Sigmoid colon (tissue), 4 donors: ENCODE measurements around the gene TNK2.

Experiments used
- EP300 ChIP-seq, 4 donors: sonication (generic); formaldehyde crosslinking; IDR thresholded peaks; one replicate each; pipeline ENCODE4 v1.6.1; 2017; ENCODE audit warnings: antibody characterized with exemption in 4 of 4
- POLR2AphosphoS5 ChIP-seq, 4 donors: sonication (generic); formaldehyde crosslinking; IDR thresholded peaks; one replicate each; pipeline ENCODE4 v1.6.1; 2017; ENCODE audit warnings: antibody characterized with exemption in 4 of 4

DNA sequence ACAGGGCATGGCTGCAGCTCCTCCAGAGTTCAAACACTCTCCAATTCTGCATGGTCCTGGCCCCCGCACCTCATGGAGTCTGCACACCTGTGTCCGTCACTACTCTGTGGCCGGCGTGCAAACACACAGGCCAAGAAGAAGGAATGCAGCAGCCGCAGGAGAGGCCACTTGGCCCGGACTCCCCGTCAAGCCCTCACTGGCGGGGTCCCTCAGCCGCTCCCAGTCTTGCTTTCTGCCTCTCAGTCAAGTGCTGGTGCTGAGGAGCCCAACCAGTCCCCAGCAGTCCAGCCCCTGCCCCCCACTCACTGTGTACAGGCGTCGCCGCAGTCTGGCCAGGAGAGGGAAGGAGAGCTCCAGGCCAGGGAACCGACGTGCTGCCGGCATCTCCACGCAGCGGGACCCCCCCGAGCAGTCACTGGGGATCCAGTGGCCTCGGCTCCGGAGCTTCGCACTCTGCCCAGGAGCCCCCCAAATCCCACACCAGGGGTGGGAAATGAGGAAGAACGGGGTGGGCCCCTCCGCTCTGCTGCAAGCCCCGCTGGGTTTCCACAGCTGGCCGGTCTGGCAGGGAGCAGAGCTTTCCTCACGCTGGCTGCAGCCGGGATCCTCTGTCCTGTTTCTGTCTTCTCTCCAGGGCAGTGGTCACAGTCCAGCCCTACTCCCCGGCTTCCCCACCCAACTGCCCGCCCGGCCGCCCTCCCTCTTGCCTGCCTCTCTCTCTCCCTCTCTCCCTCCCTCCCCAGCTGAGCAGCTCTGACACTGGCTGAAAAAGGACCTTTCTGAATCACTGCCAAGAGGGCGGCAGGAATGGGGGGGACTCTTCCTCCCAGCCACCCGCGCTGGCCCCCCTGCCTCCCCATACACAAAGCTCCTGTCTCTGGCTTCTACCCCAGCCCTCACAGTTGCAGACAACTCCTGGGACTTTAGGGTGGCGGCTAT lies 16.0 kb downstream of the TNK2 start:
- no peak for TF ChIP-seq EP300 (IDR thresholded peaks at IDR 0.05)
- peak in 3 of 4 donors; percentile 18 to 47 (median 39) for TF ChIP-seq POLR2AphosphoS5 (IDR thresholded peaks at IDR 0.05)
